ENCODE measurements around the gene C3orf20. TPM values are rescaled to one million over a fixed set of nuclear protein-coding genes. Genes with fewer than 3 reads are reported as not detected.
A peak's percentile ranks its signal among the peaks of the same experiment; 100 is the strongest.

Gene C3orf20
- total and polyA plus RNA-seq, 2 experiments from 2014 or later = not detected

- no peaks in the 10 kb centered on the region for H3K9me3 ChIP-seq (ENCODE audit: low read depth)
- H4K20me1 ChIP-seq (ENCODE audit: insufficient read depth) = no peaks in the 10 kb centered on the region
- H3K9ac ChIP-seq = no peak overlapping the region
- no peaks in the 10 kb centered on the region for H3K4me1 ChIP-seq (ENCODE audit: insufficient read depth)
- H3K36me3 ChIP-seq (ENCODE audit: low read depth) = no peaks in the 10 kb centered on the region
- WGBS, 2 experiments (ENCODE audit: low coverage in 1 of 2, low lambda C conversion rate in 2 of 2, missing lambda C conversion rate in 2 of 2) = 80 to 84% methylated on average over 8 of the region's 8 CpGs
- TF ChIP-seq EZH2 (IDR thresholded peaks at IDR 0.05; ENCODE audit: insufficient read depth, poor library complexity, severe bottlenecking) = no peak
- TF ChIP-seq EZH2phosphoT487 (IDR thresholded peaks at IDR 0.05; ENCODE audit: insufficient read depth, low read depth) = no peak
- no peak overlapping the region for H3K4me2 ChIP-seq (ENCODE audit: unreplicated experiment)
- DNase-seq = peak; percentile 13
- no peak overlapping the region for H3K4me3 ChIP-seq
- in situ Hi-C loops (cut with MboI) = no loop called here
- no peaks in the 10 kb centered on the region; the same call in 1 of the 2 replicates for H3K27me3 ChIP-seq (replicated peaks; ENCODE audit: insufficient read depth)
- H3K9me2 ChIP-seq (ENCODE audit: insufficient read depth) = no peaks in the 10 kb centered on the region
- H3K79me2 ChIP-seq (ENCODE audit: insufficient read depth) = no peaks in the 10 kb centered on the region
- no peaks in the 10 kb centered on the region for H3F3A ChIP-seq (ENCODE audit: insufficient read depth)
- H3K27ac ChIP-seq = no peak overlapping the region
- no peak overlapping the region for H2AFZ ChIP-seq
These were observed 89.6 kb downstream of the C3orf20 start for GRCh38 chr3:14764331-14765059.

GRCh38 chr3:14765060-14765400 lies 90.1 kb downstream of the C3orf20 start:
- H3F3A ChIP-seq (ENCODE audit: insufficient read depth) = no peaks in the 10 kb centered on the region
- H3K9me3 ChIP-seq (ENCODE audit: low read depth) = no peaks in the 10 kb centered on the region
- H3K79me2 ChIP-seq (ENCODE audit: insufficient read depth) = no peaks in the 10 kb centered on the region
- no peak overlapping the region for H3K4me2 ChIP-seq (ENCODE audit: unreplicated experiment)
- WGBS, 2 experiments (ENCODE audit: low coverage in 1 of 2, low lambda C conversion rate in 2 of 2, missing lambda C conversion rate in 2 of 2) = 48 to 64% methylated on average over 3 of the region's 3 CpGs
- H3K4me1 ChIP-seq (ENCODE audit: insufficient read depth) = no peaks in the 10 kb centered on the region
- DNase-seq = no peak
- no peak overlapping the region for H3K9ac ChIP-seq
- H3K9me2 ChIP-seq (ENCODE audit: insufficient read depth) = no peaks in the 10 kb centered on the region
- H4K20me1 ChIP-seq (ENCODE audit: insufficient read depth) = no peaks in the 10 kb centered on the region
- no peaks in the 10 kb centered on the region for H3K36me3 ChIP-seq (ENCODE audit: low read depth)
- no peak overlapping the region for H2AFZ ChIP-seq
- TF ChIP-seq EZH2phosphoT487 (IDR thresholded peaks at IDR 0.05; ENCODE audit: insufficient read depth, low read depth) (no peak), EZH2 (IDR thresholded peaks at IDR 0.05; ENCODE audit: insufficient read depth, poor library complexity, severe bottlenecking) (no peak)
- H3K4me3 ChIP-seq = no peak overlapping the region
- no peak overlapping the region for H3K27ac ChIP-seq
- H3K27me3 ChIP-seq (replicated peaks; ENCODE audit: insufficient read depth) = no peaks in the 10 kb centered on the region; the same call in 1 of the 2 replicates
- in situ Hi-C loops (cut with MboI) = no loop called here

GRCh38 chr3:14765576-14766427 lies 90.9 kb downstream of the C3orf20 start:
- H3K36me3 ChIP-seq (ENCODE audit: low read depth) = no peaks in the 10 kb centered on the region
- TF ChIP-seq EZH2 (IDR thresholded peaks at IDR 0.05; ENCODE audit: insufficient read depth, poor library complexity, severe bottlenecking) (no peak), EZH2phosphoT487 (IDR thresholded peaks at IDR 0.05; ENCODE audit: insufficient read depth, low read depth) (no peak)
- no peak overlapping the region for H3K4me3 ChIP-seq
- H3K9ac ChIP-seq = no peak overlapping the region
- no peak overlapping the region for H2AFZ ChIP-seq
- no peaks in the 10 kb centered on the region for H3F3A ChIP-seq (ENCODE audit: insufficient read depth)
- no peaks in the 10 kb centered on the region for H3K4me1 ChIP-seq (ENCODE audit: insufficient read depth)
- no peaks in the 10 kb centered on the region for H3K9me3 ChIP-seq (ENCODE audit: low read depth)
- no peaks in the 10 kb centered on the region for H3K9me2 ChIP-seq (ENCODE audit: insufficient read depth)
- H3K27me3 ChIP-seq (replicated peaks; ENCODE audit: insufficient read depth) = no peaks in the 10 kb centered on the region; the same call in 1 of the 2 replicates
- no peak for DNase-seq
- in situ Hi-C loops (cut with MboI) = no loop called here
- H4K20me1 ChIP-seq (ENCODE audit: insufficient read depth) = no peaks in the 10 kb centered on the region
- H3K4me2 ChIP-seq (ENCODE audit: unreplicated experiment) = no peak overlapping the region
- no peaks in the 10 kb centered on the region for H3K79me2 ChIP-seq (ENCODE audit: insufficient read depth)
- WGBS, 2 experiments (ENCODE audit: low coverage in 1 of 2, low lambda C conversion rate in 2 of 2, missing lambda C conversion rate in 2 of 2) = 55% methylated on average over 9 of the region's 9 CpGs
- H3K27ac ChIP-seq = no peak overlapping the region

GRCh38 chr3:14766428-14767244 lies 91.7 kb downstream of the C3orf20 start:
- Histone ChIP-seq H3K9me3 (ENCODE audit: low read depth) (no peaks in the 10 kb centered on the region), H4K20me1 (ENCODE audit: insufficient read depth) (no peaks in the 10 kb centered on the region), H3F3A (ENCODE audit: insufficient read depth) (no peaks in the 10 kb centered on the region), H3K27ac (no peak overlapping the region), H3K9me2 (ENCODE audit: insufficient read depth) (no peaks in the 10 kb centered on the region), H3K4me2 (ENCODE audit: unreplicated experiment) (no peak overlapping the region), H3K27me3 (replicated peaks; ENCODE audit: insufficient read depth) (no peaks in the 10 kb centered on the region; the same call in 1 of the 2 replicates), H3K36me3 (ENCODE audit: low read depth) (no peaks in the 10 kb centered on the region), H2AFZ (no peak overlapping the region), H3K9ac (no peak overlapping the region), H3K4me1 (ENCODE audit: insufficient read depth) (no peaks in the 10 kb centered on the region), H3K79me2 (ENCODE audit: insufficient read depth) (no peaks in the 10 kb centered on the region), H3K4me3 (no peak overlapping the region)
- 47 to 60% methylated on average over 17 to 21 of the region's 23 CpGs for WGBS, 2 experiments (ENCODE audit: low coverage in 1 of 2, low lambda C conversion rate in 2 of 2, missing lambda C conversion rate in 2 of 2)
- TF ChIP-seq EZH2phosphoT487 (IDR thresholded peaks at IDR 0.05; ENCODE audit: insufficient read depth, low read depth) = no peak
- TF ChIP-seq EZH2 (IDR thresholded peaks at IDR 0.05; ENCODE audit: insufficient read depth, poor library complexity, severe bottlenecking) = no peak
- DNase-seq = no peak
- in situ Hi-C loops (cut with MboI) = no loop called here

Data from GM23248 (cell line).